HG03378 (cell line): Measurements from ENCODE around the gene SLC35G4.
"Not testable (repeated sequence)": the region's sequence is repeated elsewhere in the genome, so short reads cannot be mapped to it uniquely, and the experiment has no call there.

Source experiments
- ATAC-seq: cut with Tn5 transposase; IDR thresholded peaks from one replicate; pipeline ENCODE4 v1.9.1; 2021; ENCODE audit warnings: mild to moderate bottlenecking, moderate library complexity; ENCODE audit not compliant: unreplicated experiment

Gene SLC35G4

GRCh38 chr18:11609488-11609887 lies at the start of gene SLC35G4:
Gene SLC35G4 (plus strand): TSS chr18:11609596. CDS start chr18:11609596, 0 bp downstream.
- ATAC-seq: not testable (repeated sequence)

GRCh38 chr18:11561293-11561692 lies 48.1 kb upstream of the SLC35G4 start:
- no peak for ATAC-seq

- ATAC-seq: no peak
Measured at GRCh38 chr18:11565716-11566115, 43.7 kb upstream of the SLC35G4 start.

- no peak for ATAC-seq
Measured at GRCh38 chr18:11566236-11566965, 43.0 kb upstream of the SLC35G4 start.

- ATAC-seq: no peak
Measured at GRCh38 chr18:11567396-11567795, 42.0 kb upstream of the SLC35G4 start.

GRCh38 chr18:11570073-11570588 lies 39.3 kb upstream of the SLC35G4 start:
- no peak for ATAC-seq

- ATAC-seq: no peak
Measured at GRCh38 chr18:11570769-11571412, 38.5 kb upstream of the SLC35G4 start.

GRCh38 chr18:11572201-11572600 lies 37.2 kb upstream of the SLC35G4 start:
- ATAC-seq: no peak

GRCh38 chr18:11574545-11574944 lies 34.9 kb upstream of the SLC35G4 start:
- no peak for ATAC-seq

GRCh38 chr18:11577271-11578112 lies 31.9 kb upstream of the SLC35G4 start:
- ATAC-seq: no peak

GRCh38 chr18:11578799-11579198 lies 30.6 kb upstream of the SLC35G4 start:
- no peak for ATAC-seq

- no peak for ATAC-seq
Measured at GRCh38 chr18:11579916-11580315, 29.5 kb upstream of the SLC35G4 start.

GRCh38 chr18:11581286-11581685 lies 28.1 kb upstream of the SLC35G4 start:
- no peak for ATAC-seq

GRCh38 chr18:11585596-11585995 lies 23.8 kb upstream of the SLC35G4 start:
- no peak for ATAC-seq

GRCh38 chr18:11586896-11587295 lies 22.5 kb upstream of the SLC35G4 start:
- no peak for ATAC-seq

GRCh38 chr18:11587432-11587831 lies 22.0 kb upstream of the SLC35G4 start:
- no peak for ATAC-seq

GRCh38 chr18:11587846-11588245 lies 21.6 kb upstream of the SLC35G4 start:
- ATAC-seq: no peak

- ATAC-seq: no peak
Measured at GRCh38 chr18:11591957-11592356, 17.4 kb upstream of the SLC35G4 start.

- no peak for ATAC-seq
Measured at GRCh38 chr18:11600321-11600720, 9.1 kb upstream of the SLC35G4 start.

GRCh38 chr18:11607906-11608305 lies 1.5 kb upstream of the SLC35G4 start:
- no peak for ATAC-seq

- not testable (repeated sequence) for ATAC-seq
Measured at GRCh38 chr18:11608618-11609017, 778 bp upstream of the SLC35G4 start.
